ENCODE measurements around the gene ICE1.
A peak's percentile ranks its signal among the peaks of the same experiment; 100 is the strongest.
"Not testable (repeated sequence)": the region's sequence is repeated elsewhere in the genome, so short reads cannot be mapped to it uniquely, and the experiment has no call there.

The ICE1 gene

GRCh38 chr5:5456858-5457257, 34.4 kb downstream of the ICE1 start:
- DNase-seq = no peak

- no peak for DNase-seq
Measured at GRCh38 chr5:5460311-5460710, 37.8 kb downstream of the ICE1 start.

GRCh38 chr5:5461012-5461411, 38.5 kb downstream of the ICE1 start:
- no peak for DNase-seq

- DNase-seq = no peak
Measured at GRCh38 chr5:5464036-5464715, 41.7 kb downstream of the ICE1 start.

DNA sequence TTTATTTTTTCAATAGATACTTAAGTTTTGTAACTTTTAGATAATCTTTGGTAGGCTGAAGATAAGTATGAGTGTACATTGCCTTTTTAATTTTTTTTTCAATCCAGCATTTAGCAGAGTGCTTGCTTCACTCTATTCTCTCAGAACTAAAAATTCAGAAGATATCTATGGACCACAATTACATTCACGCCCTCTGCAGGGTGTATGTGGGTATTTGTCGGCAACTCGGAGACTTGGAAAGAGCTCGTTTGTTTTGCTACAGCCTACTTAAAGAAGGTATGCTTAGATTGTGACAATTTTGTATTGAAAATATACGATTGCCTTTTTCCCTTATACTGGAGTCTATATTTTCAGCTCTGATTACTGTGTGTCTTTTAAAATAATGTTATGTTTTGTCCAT, 43.8 kb downstream of the ICE1 start:
- DNase-seq = no peak

- DNase-seq = no peak
Measured at GRCh38 chr5:5467737-5468136, 45.3 kb downstream of the ICE1 start.

- no peak for DNase-seq
Measured at GRCh38 chr5:5470933-5471332, 48.5 kb downstream of the ICE1 start.

DNA sequence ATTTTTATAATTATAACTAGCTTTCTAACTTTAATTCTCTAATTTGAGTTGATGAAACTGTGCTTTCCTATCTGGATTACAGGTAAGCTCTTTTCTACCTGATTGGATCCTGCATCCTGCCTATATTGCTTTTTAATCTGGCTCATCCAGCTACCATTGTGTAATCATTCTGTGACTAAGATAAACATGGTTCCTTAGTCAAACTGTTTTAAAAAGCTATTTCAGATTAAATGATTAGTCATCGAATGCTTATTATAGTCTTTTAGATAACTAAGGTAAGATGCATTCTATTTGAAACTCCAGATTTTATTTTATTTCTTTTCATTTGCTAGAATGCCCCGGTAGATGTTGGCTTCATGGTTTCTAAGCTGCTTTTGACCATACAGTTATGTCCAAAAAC, 50.7 kb downstream of the ICE1 start:
- DNase-seq = no peak

GRCh38 chr5:5474961-5475360, 52.5 kb downstream of the ICE1 start:
- no peak for DNase-seq

DNA sequence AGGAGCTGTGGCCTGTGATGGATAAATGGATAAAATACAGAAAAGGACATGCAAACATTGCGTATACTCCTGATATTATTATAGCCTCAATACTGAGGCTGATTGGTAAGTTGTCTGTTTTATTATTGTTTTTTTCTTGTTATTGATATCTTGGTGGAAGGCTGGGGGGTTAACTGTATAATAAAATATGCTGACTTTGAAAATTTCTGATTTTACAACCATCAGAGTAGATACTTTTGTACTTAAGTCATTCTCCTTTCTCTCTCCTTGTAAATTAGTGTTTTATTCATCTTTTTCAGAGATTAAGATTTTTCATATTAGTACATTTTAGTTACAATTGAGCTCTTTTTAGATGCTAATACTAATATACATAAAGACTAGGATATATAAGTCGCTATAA, 53.5 kb downstream of the ICE1 start:
- DNase-seq = no peak

- not testable (repeated sequence) for DNase-seq
Measured at GRCh38 chr5:5479578-5479977, 57.1 kb downstream of the ICE1 start.

- no peak for DNase-seq
Measured at GRCh38 chr5:5480481-5481111, 58.1 kb downstream of the ICE1 start.

GRCh38 chr5:5481206-5481605, 58.7 kb downstream of the ICE1 start:
- DNase-seq = no peak

- DNase-seq = no peak
Measured at GRCh38 chr5:5481633-5482032, 59.2 kb downstream of the ICE1 start.

GRCh38 chr5:5483350-5483749, 60.9 kb downstream of the ICE1 start:
- DNase-seq = no peak

DNA sequence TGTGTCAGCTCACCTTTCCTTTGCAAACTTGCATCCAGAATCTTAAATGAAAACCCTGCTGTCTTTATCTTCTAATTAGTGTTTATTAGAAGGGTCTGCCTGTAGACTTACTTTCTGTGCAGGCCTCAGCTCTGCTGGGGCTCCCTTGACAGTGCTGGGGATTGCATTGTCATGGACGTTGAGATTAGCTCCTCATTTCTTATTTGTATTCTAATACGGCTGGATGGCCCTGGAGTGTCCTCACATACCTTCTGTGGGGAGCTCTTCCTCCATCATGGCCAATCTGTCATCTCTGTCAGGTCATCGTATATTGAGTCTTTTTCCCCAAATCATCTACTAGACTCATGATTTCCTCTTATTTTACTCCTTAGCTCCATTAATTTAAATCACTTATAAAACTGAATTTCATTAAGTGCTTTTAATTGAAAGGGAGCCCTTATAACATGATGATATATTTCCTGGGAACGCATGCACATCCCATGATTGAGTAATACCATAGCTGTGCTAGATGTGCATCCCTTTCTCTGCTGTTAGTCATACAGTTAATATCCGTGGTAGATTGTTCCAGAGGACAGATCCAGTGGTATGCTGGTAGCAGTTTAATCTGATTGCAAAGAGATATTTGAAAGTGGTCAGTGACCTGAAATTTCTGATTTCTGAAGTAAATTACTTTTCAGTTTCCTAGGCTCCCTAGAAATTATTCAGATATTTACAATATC, 61.6 kb downstream of the ICE1 start:
- DNase-seq = no peak

- DNase-seq = no peak
Measured at GRCh38 chr5:5486122-5486521, 63.6 kb downstream of the ICE1 start.

DNA sequence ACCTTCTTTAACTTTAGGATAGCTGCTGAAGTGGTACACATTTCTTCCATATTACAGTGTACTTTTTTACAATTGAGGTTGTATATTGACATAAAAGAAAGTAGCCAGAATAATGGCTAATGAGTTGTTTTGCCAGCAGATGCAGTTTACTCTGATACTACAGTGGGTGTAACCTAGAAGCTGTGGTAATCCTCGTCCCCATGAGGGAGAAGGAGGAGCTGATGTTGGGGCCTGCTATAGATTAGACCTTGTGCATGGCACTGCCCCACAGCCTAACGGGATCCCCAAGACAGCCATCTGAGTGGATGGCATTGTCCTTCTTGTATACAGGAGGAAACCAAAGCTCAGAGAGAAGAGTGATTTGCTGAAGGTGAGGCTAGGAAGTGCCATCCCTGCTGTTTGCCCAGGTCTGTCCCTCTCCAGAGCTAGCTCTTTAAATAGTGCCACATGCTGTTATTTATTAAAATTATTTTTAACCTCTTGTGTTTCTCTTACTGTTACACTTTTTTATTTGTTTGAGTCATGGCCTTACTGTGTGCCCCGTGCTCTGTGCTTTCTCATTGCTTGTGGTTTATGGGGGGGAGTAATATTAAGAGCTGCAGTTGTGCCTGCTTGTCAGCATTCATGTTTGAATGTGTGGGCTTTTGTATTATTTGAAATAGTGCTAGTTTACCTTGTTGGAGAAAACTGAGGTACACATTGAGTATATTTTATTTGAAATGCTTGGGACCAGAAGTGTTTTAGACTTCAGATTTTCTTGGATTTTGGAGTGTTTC, 65.3 kb downstream of the ICE1 start:
- no peak for DNase-seq

- peak; percentile 25 to 89 (median 76) for DNase-seq
Measured at GRCh38 chr5:5490774-5491347, 68.4 kb downstream of the ICE1 start.

DNA sequence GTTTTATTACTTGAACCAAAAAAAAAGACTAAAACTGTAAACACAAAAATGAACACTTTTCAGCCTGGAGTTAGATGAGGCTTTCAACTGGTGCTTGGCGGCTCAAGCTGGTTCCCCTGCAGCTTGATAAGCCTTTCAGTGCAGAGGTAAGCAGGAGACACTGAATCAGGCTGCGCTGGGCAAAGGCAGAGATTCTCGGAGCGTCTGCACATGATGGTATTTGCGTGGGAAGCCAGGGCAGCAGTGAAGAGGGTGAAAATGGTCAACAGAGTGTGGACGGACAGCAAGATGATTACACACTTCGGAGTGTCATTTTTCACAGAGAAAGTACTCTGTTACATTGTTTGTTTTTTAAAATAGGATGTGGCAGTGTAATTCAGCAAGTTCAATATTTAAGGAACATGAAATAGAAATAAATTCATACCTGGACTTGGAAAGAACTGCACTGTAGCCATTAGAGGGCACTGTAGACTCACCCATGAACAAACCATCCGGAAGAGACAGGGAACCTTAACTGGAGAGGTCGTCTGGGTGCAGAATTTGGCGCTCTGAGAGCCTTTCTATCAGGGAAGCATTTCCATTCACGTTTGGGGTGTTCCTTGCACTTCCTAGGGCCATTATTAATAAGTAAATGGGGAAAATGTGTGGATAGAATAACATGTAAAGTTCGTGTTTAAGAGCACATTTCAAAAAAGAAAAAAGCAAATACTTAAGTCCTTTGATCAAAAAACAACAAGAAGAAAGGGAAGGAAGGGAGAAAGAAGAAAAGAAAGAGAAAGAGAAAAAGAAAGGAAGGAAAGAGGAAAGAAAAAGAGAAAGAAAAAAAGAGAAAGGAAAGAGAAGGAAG, 69.8 kb downstream of the ICE1 start:
- DNase-seq = peak; percentile 61 to 89 (median 63)

DNA sequence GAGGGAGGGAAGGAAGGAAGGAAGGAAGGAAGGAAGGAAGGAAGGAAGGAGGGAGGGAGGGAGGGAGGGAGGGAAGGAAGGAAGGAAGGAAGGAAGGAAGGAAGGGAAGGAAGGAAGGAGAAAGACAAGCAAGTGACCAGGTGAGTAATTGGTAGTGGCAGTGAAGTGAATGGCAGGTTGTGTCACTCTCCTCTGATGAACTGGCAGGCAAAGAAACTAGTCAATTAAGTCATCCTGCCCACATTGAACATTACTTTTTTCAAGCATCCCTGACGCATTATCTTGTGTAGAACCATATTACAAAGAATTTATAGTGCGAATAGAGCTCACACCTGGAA, 70.4 kb downstream of the ICE1 start:
- DNase-seq = not testable (repeated sequence)
